ENCODE results near the gene CEP295NL.

- no peak for TF ChIP-seq GATA3 (IDR thresholded peaks at IDR 0.05; ENCODE audit: low read depth, low read length)
- TF ChIP-seq GATA2 (IDR thresholded peaks at IDR 0.05; ENCODE audit: low read depth, low read length): peak; percentile 88
Observed at GRCh38 chr17:78892062-78892456, 10.9 kb downstream of the CEP295NL start.
